Liver (tissue), 3 donors: ENCODE data around the gene ANKRD36B.
"Not testable (repeated sequence)": the region's sequence is repeated elsewhere in the genome, so short reads cannot be mapped to it uniquely, and the experiment has no call there.

Source experiments
- HNF4A ChIP-seq, 2 donors: conservative IDR thresholded peaks; 2 replicates each; pipeline ENCODE4 v1.6.1; 2016; ENCODE audit warnings: antibody characterized with exemption in 2 of 2, mild to moderate bottlenecking in 2 of 2
- JUND ChIP-seq, 2 donors: IDR thresholded peaks; 2 replicates each; pipeline ENCODE4 v1.6.1; 2016; ENCODE audit warnings: antibody characterized with exemption in 2 of 2
- RAD21 ChIP-seq, 2 donors: IDR thresholded peaks; 2 replicates each; pipeline ENCODE4 v1.6.1; 2016; ENCODE audit warnings: antibody characterized with exemption in 2 of 2, mild to moderate bottlenecking in 2 of 2
- REST ChIP-seq: IDR thresholded peaks from 2 replicates; pipeline ENCODE4 v1.6.1; 2016; ENCODE audit warnings: antibody characterized with exemption, mild to moderate bottlenecking
- RXRA ChIP-seq, 2 donors: IDR thresholded peaks; 2 replicates each; pipeline ENCODE4 v1.6.1; 2017 to 2018; ENCODE audit warnings: antibody characterized with exemption in 2 of 2, mild to moderate bottlenecking in 1 of 2
- SP1 ChIP-seq: IDR thresholded peaks from 2 replicates; pipeline ENCODE4 v1.6.1; 2018; ENCODE audit warnings: antibody characterized with exemption, mild to moderate bottlenecking
- TAF1 ChIP-seq: conservative IDR thresholded peaks from 2 replicates; pipeline ENCODE4 v1.6.1; 2016; ENCODE audit warnings: antibody characterized with exemption, mild to moderate bottlenecking
- YY1 ChIP-seq: IDR thresholded peaks from 2 replicates; pipeline ENCODE4 v1.6.1; 2016; ENCODE audit warnings: antibody characterized with exemption, mild to moderate bottlenecking
- ZBTB33 ChIP-seq: IDR thresholded peaks from 2 replicates; pipeline ENCODE4 v1.6.1; 2016; ENCODE audit warnings: antibody characterized with exemption
- TF ChIP-seq, protein P1 (sequence below): fragments of 150-350 bp; IDR thresholded peaks from 2 replicates; pipeline ENCODE4 v1.5.1; 2017; ENCODE audit warnings: improper control_type of control experiment, low read depth, low read length; ENCODE audit not compliant: missing input control
- donor health status: healthy.
- donor health status: healthy.

DNA sequence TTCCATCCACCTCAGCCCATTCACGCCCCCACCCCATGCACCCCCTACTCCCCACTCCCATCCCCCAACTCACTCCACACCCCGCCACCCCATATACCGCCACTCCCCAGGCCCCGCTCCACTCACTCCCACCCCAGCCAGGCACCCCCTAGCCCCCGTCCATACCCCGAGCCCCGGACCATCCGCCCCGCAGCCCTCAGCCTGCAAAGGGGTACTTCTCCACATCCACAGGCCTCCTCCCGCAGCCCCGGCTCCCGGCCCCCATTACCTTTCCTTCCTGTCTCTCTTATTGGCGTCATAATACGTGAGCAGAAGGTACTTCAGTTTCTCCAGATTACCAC lies 450 bp downstream of the ANKRD36B start:
- TF ChIP-seq, protein P1, sequence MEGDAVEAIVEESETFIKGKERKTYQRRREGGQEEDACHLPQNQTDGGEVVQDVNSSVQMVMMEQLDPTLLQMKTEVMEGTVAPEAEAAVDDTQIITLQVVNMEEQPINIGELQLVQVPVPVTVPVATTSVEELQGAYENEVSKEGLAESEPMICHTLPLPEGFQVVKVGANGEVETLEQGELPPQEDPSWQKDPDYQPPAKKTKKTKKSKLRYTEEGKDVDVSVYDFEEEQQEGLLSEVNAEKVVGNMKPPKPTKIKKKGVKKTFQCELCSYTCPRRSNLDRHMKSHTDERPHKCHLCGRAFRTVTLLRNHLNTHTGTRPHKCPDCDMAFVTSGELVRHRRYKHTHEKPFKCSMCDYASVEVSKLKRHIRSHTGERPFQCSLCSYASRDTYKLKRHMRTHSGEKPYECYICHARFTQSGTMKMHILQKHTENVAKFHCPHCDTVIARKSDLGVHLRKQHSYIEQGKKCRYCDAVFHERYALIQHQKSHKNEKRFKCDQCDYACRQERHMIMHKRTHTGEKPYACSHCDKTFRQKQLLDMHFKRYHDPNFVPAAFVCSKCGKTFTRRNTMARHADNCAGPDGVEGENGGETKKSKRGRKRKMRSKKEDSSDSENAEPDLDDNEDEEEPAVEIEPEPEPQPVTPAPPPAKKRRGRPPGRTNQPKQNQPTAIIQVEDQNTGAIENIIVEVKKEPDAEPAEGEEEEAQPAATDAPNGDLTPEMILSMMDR: not testable (repeated sequence)
- TF ChIP-seq REST; ZBTB33; JUND (IDR thresholded peaks at IDR 0.05); YY1; HNF4A (conservative IDR thresholded peaks at IDR 0.05); SP1; RAD21 (IDR thresholded peaks at IDR 0.05); TAF1; RXRA (IDR thresholded peaks at IDR 0.05): not testable (repeated sequence)
